HepG2 (cell line): ENCODE data around the gene ZER1. TPM values are rescaled to one million over a fixed set of nuclear protein-coding genes. Genes with fewer than 3 reads are reported as not detected.
A peak's percentile ranks its signal among the peaks of the same experiment; 100 is the strongest.

Source experiments
- CENPX ChIP-seq: sonication (generic); formaldehyde crosslinking; IDR thresholded peaks from 2 replicates; pipeline ENCODE4 v1.9.0; 2021; ENCODE audit warnings: mild to moderate bottlenecking, missing genetic modification reagents, moderate library complexity
- FIP1L1 ChIP-seq: fragments of 200-400 bp; formaldehyde crosslinking; IDR thresholded peaks from 2 replicates; pipeline ENCODE4 v1.6.1; 2018; ENCODE audit warnings: low read depth, mild to moderate bottlenecking, low read length, moderate library complexity, borderline replicate concordance; ENCODE audit not compliant: insufficient read depth
- GABPB1 ChIP-seq: IDR thresholded peaks from 2 replicates; pipeline ENCODE4 v1.6.1; 2016; ENCODE audit warnings: mild to moderate bottlenecking, missing genetic modification reagents, moderate library complexity, missing compliant biosample characterization
- SMARCE1 ChIP-seq: fragments of 450-650 bp; IDR thresholded peaks from 2 replicates; pipeline ENCODE4 v1.6.1; 2017; ENCODE audit warnings: borderline replicate concordance
- STAT6 ChIP-seq: sonication (generic); formaldehyde crosslinking; IDR thresholded peaks from 2 replicates; pipeline ENCODE4 v1.4.0; 2020; ENCODE audit warnings: missing genetic modification reagents, mild to moderate bottlenecking, borderline replicate concordance
- TARDBP ChIP-seq: sonication (generic); formaldehyde crosslinking; IDR thresholded peaks from 2 replicates; pipeline ENCODE4 v1.8.0; 2022; ENCODE audit warnings: mild to moderate bottlenecking, missing genetic modification reagents
- TGIF2 ChIP-seq: IDR thresholded peaks from 2 replicates; pipeline ENCODE4 v1.6.1; 2016; ENCODE audit warnings: control low read depth, missing compliant biosample characterization
- ZGPAT ChIP-seq: IDR thresholded peaks from 2 replicates; pipeline ENCODE4 v1.6.1; 2016; ENCODE audit warnings: mild to moderate bottlenecking
- ZNF296 ChIP-seq: sonication (generic); formaldehyde crosslinking; conservative IDR thresholded peaks from 2 replicates; pipeline ENCODE4 v1.5.0; 2020; ENCODE audit warnings: mild to moderate bottlenecking, missing genetic modification reagents
- ZNF362 ChIP-seq: sonication (generic); formaldehyde crosslinking; IDR thresholded peaks from 2 replicates; pipeline ENCODE4 v1.4.0; 2020; ENCODE audit warnings: missing genetic modification reagents, mild to moderate bottlenecking, borderline replicate concordance
- ZNF367 ChIP-seq: sonication (generic); formaldehyde crosslinking; IDR thresholded peaks from 2 replicates; pipeline ENCODE4 v1.4.0; 2020; ENCODE audit warnings: missing genetic modification reagents, borderline replicate concordance
- ZNF577 ChIP-seq: sonication (generic); formaldehyde crosslinking; IDR thresholded peaks from 2 replicates; pipeline ENCODE4 v1.4.0; 2020; ENCODE audit warnings: mild to moderate bottlenecking, low read depth, missing genetic modification reagents, borderline replicate concordance
- ZNF619 ChIP-seq: sonication (generic); formaldehyde crosslinking; IDR thresholded peaks from 2 replicates; pipeline ENCODE4 v1.4.0; 2020; ENCODE audit warnings: mild to moderate bottlenecking, missing genetic modification reagents
- ZNF710 ChIP-seq: sonication (generic); formaldehyde crosslinking; IDR thresholded peaks from 2 replicates; pipeline ENCODE4 v1.5.0; 2020; ENCODE audit warnings: mild to moderate bottlenecking, missing genetic modification reagents, borderline replicate concordance
- ZNF747 ChIP-seq: sonication (generic); formaldehyde crosslinking; IDR thresholded peaks from 2 replicates; pipeline ENCODE4 v1.8.1; 2023; ENCODE audit warnings: missing genetic modification reagents, mild to moderate bottlenecking, borderline replicate concordance
- ZNF761 ChIP-seq: sonication (generic); formaldehyde crosslinking; conservative IDR thresholded peaks from 2 replicates; pipeline ENCODE4 v1.4.0; 2020; ENCODE audit warnings: mild to moderate bottlenecking, missing genetic modification reagents
- ZNF816 ChIP-seq: sonication (generic); formaldehyde crosslinking; IDR thresholded peaks from 2 replicates; pipeline ENCODE4 v1.8.0; 2022; ENCODE audit warnings: missing genetic modification reagents, mild to moderate bottlenecking, borderline replicate concordance
- polyA plus RNA-seq, 8 experiments: library from polyadenylated mRNA; depleted of rRNA in 3 of 8; stranded (reverse) in 7 of 8; unstranded in 1 of 8; fragments of >200 nt; fragmentation: Illumina TruSeq in 4 of 8; extraction: Trizol in 4 of 8; gene quantifications; 2 replicates each; pipeline versions ENCODE4 v1.2.1 to v1.2.3, GENCODE V29; 2011 to 2016; ENCODE audit warnings: low read depth in 4 of 8, missing spikeins in 1 of 8, mixed read lengths in 1 of 8; ENCODE audit not compliant: insufficient read depth in 1 of 8
- total RNA-seq, 5 experiments: library from RNA; depleted of rRNA; stranded (reverse); fragments of >200 nt; fragmentation: Illumina TruSeq; extraction: Trizol; gene quantifications; 2 replicates each; pipeline ENCODE4 v1.2.3, GENCODE V29; 2016; ENCODE audit warnings: low read depth in 1 of 5
- TF ChIP-seq, protein P1 (sequence below): IDR thresholded peaks from 2 replicates; pipeline ENCODE4 v1.6.1; 2016
- TF ChIP-seq, protein P2 (sequence below): sonication (generic); formaldehyde crosslinking; conservative IDR thresholded peaks from 2 replicates; pipeline ENCODE4 v1.4.0; 2020; ENCODE audit warnings: missing genetic modification reagents

ZER1 gene
- total and polyA plus RNA-seq, 2 of the 13 experiments (the other 11 are each of a cell fraction or from before 2014, with no cell fraction given): 7.7 to 40.0 TPM

GRCh38 chr9:128702949-128703615 lies 68.6 kb downstream of the ZER1 start (continued):
- TF ChIP-seq ZNF577: no peak
- no peak for TF ChIP-seq ZNF761
- TF ChIP-seq CENPX (CRISPR knock-in tag): no peak
- no peak for TF ChIP-seq TARDBP (CRISPR knock-in tag)
- TF ChIP-seq SMARCE1: no peak
- no peak for TF ChIP-seq ZNF816 (CRISPR knock-in tag)
- no peak for TF ChIP-seq ZNF710
- TF ChIP-seq, protein P1, sequence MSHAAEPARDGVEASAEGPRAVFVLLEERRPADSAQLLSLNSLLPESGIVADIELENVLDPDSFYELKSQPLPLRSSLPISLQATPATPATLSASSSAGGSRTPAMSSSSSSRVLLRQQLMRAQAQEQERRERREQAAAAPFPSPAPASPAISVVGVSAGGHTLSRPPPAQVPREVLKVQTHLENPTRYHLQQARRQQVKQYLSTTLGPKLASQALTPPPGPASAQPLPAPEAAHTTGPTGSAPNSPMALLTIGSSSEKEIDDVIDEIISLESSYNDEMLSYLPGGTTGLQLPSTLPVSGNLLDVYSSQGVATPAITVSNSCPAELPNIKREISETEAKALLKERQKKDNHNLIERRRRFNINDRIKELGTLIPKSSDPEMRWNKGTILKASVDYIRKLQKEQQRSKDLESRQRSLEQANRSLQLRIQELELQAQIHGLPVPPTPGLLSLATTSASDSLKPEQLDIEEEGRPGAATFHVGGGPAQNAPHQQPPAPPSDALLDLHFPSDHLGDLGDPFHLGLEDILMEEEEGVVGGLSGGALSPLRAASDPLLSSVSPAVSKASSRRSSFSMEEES (CRISPR knock-in tag): no peak
- TF ChIP-seq ZNF362 (CRISPR knock-in tag): no peak
- TF ChIP-seq ZNF747: peak; percentile 27; the same call in 1 of the 2 replicates
- no peak for TF ChIP-seq ZNF367 (CRISPR knock-in tag)
- no peak for TF ChIP-seq GABPB1
- TF ChIP-seq STAT6 (CRISPR knock-in tag): no peak
- TF ChIP-seq TGIF2 (CRISPR knock-in tag): no peak
- TF ChIP-seq ZNF296 (CRISPR knock-in tag): 0 out of 2 replicates have a peak, but pooled peaks have one; percentile 31
- TF ChIP-seq ZNF619 (CRISPR knock-in tag): no peak
- TF ChIP-seq FIP1L1: no peak
- TF ChIP-seq, protein P2, sequence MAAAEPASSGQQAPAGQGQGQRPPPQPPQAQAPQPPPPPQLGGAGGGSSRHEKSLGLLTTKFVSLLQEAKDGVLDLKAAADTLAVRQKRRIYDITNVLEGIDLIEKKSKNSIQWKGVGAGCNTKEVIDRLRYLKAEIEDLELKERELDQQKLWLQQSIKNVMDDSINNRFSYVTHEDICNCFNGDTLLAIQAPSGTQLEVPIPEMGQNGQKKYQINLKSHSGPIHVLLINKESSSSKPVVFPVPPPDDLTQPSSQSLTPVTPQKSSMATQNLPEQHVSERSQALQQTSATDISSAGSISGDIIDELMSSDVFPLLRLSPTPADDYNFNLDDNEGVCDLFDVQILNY: peak; percentile 8; the same call in 1 of the 2 replicates
- no peak for TF ChIP-seq ZGPAT (CRISPR knock-in tag)
